Measurements from ENCODE around the gene LARP4.

The LARP4 gene

GRCh38 chr12:50528800-50529199 is 128.1 kb downstream of the LARP4 start:
- H3K4me3 ChIP-seq (ENCODE audit: low read depth, low read length): no peak overlapping the region
- DNase-seq (ENCODE audit: low read depth): no peak
- TF ChIP-seq, protein P1, sequence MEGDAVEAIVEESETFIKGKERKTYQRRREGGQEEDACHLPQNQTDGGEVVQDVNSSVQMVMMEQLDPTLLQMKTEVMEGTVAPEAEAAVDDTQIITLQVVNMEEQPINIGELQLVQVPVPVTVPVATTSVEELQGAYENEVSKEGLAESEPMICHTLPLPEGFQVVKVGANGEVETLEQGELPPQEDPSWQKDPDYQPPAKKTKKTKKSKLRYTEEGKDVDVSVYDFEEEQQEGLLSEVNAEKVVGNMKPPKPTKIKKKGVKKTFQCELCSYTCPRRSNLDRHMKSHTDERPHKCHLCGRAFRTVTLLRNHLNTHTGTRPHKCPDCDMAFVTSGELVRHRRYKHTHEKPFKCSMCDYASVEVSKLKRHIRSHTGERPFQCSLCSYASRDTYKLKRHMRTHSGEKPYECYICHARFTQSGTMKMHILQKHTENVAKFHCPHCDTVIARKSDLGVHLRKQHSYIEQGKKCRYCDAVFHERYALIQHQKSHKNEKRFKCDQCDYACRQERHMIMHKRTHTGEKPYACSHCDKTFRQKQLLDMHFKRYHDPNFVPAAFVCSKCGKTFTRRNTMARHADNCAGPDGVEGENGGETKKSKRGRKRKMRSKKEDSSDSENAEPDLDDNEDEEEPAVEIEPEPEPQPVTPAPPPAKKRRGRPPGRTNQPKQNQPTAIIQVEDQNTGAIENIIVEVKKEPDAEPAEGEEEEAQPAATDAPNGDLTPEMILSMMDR (IDR thresholded peaks at IDR 0.05; ENCODE audit: control insufficient read depth, extremely low read depth, insufficient read depth): no peak

DNA sequence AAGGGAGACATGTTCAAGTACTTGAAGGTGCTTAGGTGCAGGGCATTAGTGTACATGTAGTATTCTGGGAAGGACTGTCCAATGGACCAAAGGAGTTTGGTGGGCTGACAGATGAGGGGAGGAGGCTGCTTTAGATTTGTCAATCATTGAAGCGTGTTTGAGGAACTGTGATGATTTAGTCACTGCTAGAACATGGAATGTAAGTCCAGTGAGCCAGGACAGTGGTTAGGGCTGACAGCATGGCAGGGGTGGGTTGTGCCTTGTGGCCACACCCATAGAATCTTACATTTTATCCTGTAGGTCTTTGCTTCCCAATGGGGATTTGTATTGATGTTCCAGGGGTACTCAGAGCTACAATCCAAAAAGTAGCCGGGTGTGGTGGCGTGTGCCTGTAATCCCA is 128.7 kb downstream of the LARP4 start:
- DNase-seq (ENCODE audit: low read depth): no peak
- TF ChIP-seq, protein P1 (IDR thresholded peaks at IDR 0.05; ENCODE audit: control insufficient read depth, extremely low read depth, insufficient read depth): no peak
- H3K4me3 ChIP-seq (ENCODE audit: low read depth, low read length): no peak overlapping the region
